HCT116 (cell line): ENCODE results near the gene SYNE1.

Experiments
- CEBPB ChIP-seq: IDR thresholded peaks from 2 replicates; pipeline ENCODE4 v1.6.1; 2012; ENCODE audit warnings: low read depth
- EZH2phosphoT487 ChIP-seq: fragments of 200-600 bp; IDR thresholded peaks from 2 replicates; pipeline ENCODE4 v1.6.1; 2018; ENCODE audit warnings: antibody characterized with exemption, borderline replicate concordance
- POLR2A ChIP-seq: IDR thresholded peaks from 2 replicates; pipeline ENCODE4 v1.7.0; 2011; ENCODE audit warnings: borderline replicate concordance; ENCODE audit not compliant: insufficient read depth, insufficient read length; ENCODE audit errors: extremely low read depth
- POLR2AphosphoS5 ChIP-seq: IDR thresholded peaks from 2 replicates; pipeline ENCODE4 v1.6.1; 2011; ENCODE audit warnings: mild to moderate bottlenecking, low read depth, low read length, moderate library complexity
- RAD21 ChIP-seq: IDR thresholded peaks from 2 replicates; pipeline ENCODE4 v1.6.1; 2012; ENCODE audit warnings: low read depth, mild to moderate bottlenecking
- YY1 ChIP-seq: IDR thresholded peaks from 2 replicates; pipeline ENCODE4 v1.6.1; 2011; ENCODE audit warnings: low read length, low read depth, moderate library complexity, mild to moderate bottlenecking; ENCODE audit not compliant: insufficient replicate concordance; ENCODE audit errors: extremely low read depth
- ZFX ChIP-seq: fragments of 450-650 bp; IDR thresholded peaks from 2 replicates; pipeline ENCODE4 v1.6.1; 2017
- TF ChIP-seq, protein P1 (sequence below), 3 experiments: fragments of 200-600 bp in 1 of 3; sonication (generic) in 1 of 3; IDR thresholded peaks in 2 of 3; conservative IDR thresholded peaks in 1 of 3; 2 replicates each; pipeline ENCODE4 v1.5.1; 2012 to 2017; ENCODE audit warnings: low read depth in 2 of 3, low read length in 2 of 3, antibody characterized with exemption in 1 of 3, borderline replicate concordance in 1 of 3, control low read depth in 1 of 3, mild to moderate bottlenecking in 1 of 3, mixed read lengths in 1 of 3, mixed run types in 1 of 3, moderate library complexity in 1 of 3; ENCODE audit not compliant: insufficient read depth in 1 of 3
- TF ChIP-seq, protein P2 (sequence below): IDR thresholded peaks from 2 replicates; pipeline ENCODE4 v1.6.1; 2012
- TF ChIP-seq, protein P3 (sequence below): IDR thresholded peaks from 2 replicates; pipeline ENCODE4 v1.6.1; 2012; ENCODE audit warnings: low read depth

DNA sequence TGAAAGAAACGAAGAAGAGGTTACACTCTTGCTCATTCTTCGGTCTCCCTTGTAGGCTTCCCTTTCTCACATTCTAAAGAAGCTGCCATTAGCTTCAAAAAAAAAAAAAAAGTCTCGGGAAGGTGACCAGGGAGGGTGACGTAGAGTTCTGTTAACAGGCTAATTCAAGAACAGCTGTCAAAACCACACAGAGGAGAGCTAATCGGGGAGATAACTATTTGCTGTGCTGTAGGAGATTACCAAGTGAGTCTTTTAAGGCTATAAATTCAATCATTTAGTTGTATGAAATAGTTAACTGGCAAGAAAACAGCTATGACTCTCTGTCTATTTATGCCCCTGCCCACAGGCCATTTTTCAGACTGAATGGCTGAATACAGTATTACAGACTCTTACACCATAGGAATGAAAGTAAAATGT lies 256.8 kb downstream of the SYNE1 start:
- TF ChIP-seq, protein P1, sequence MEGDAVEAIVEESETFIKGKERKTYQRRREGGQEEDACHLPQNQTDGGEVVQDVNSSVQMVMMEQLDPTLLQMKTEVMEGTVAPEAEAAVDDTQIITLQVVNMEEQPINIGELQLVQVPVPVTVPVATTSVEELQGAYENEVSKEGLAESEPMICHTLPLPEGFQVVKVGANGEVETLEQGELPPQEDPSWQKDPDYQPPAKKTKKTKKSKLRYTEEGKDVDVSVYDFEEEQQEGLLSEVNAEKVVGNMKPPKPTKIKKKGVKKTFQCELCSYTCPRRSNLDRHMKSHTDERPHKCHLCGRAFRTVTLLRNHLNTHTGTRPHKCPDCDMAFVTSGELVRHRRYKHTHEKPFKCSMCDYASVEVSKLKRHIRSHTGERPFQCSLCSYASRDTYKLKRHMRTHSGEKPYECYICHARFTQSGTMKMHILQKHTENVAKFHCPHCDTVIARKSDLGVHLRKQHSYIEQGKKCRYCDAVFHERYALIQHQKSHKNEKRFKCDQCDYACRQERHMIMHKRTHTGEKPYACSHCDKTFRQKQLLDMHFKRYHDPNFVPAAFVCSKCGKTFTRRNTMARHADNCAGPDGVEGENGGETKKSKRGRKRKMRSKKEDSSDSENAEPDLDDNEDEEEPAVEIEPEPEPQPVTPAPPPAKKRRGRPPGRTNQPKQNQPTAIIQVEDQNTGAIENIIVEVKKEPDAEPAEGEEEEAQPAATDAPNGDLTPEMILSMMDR (IDR thresholded peaks at IDR 0.05 in 2 of 3, conservative IDR thresholded peaks at IDR 0.05 in 1 of 3; ENCODE audit: borderline replicate concordance in 1 of 3, insufficient read depth in 1 of 3, low read depth in 2 of 3, low read length in 2 of 3): no peak
- TF ChIP-seq EZH2phosphoT487 (no peak), YY1 (no peak), POLR2A (no peak), CEBPB (no peak), RAD21 (no peak), POLR2AphosphoS5 (no peak), ZFX (no peak)
- TF ChIP-seq, protein P2, sequence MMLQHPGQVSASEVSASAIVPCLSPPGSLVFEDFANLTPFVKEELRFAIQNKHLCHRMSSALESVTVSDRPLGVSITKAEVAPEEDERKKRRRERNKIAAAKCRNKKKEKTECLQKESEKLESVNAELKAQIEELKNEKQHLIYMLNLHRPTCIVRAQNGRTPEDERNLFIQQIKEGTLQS: no peak
- TF ChIP-seq, protein P3, sequence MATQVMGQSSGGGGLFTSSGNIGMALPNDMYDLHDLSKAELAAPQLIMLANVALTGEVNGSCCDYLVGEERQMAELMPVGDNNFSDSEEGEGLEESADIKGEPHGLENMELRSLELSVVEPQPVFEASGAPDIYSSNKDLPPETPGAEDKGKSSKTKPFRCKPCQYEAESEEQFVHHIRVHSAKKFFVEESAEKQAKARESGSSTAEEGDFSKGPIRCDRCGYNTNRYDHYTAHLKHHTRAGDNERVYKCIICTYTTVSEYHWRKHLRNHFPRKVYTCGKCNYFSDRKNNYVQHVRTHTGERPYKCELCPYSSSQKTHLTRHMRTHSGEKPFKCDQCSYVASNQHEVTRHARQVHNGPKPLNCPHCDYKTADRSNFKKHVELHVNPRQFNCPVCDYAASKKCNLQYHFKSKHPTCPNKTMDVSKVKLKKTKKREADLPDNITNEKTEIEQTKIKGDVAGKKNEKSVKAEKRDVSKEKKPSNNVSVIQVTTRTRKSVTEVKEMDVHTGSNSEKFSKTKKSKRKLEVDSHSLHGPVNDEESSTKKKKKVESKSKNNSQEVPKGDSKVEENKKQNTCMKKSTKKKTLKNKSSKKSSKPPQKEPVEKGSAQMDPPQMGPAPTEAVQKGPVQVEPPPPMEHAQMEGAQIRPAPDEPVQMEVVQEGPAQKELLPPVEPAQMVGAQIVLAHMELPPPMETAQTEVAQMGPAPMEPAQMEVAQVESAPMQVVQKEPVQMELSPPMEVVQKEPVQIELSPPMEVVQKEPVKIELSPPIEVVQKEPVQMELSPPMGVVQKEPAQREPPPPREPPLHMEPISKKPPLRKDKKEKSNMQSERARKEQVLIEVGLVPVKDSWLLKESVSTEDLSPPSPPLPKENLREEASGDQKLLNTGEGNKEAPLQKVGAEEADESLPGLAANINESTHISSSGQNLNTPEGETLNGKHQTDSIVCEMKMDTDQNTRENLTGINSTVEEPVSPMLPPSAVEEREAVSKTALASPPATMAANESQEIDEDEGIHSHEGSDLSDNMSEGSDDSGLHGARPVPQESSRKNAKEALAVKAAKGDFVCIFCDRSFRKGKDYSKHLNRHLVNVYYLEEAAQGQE: no peak
